Lower lobe of right lung (tissue), 2 donors: Measurements from ENCODE around the gene RRP7A. TPM values are rescaled to one million over a fixed set of nuclear protein-coding genes. Genes with fewer than 3 reads are reported as not detected.
A peak's percentile ranks its signal among the peaks of the same experiment; 100 is the strongest.
"Not testable (repeated sequence)": the region's sequence is repeated elsewhere in the genome, so short reads cannot be mapped to it uniquely, and the experiment has no call there.

Experiments
- ATAC-seq, 2 donors: fragments of 200-7000 bp; cut with Tn5 transposase; one replicate each; pipeline ENCODE4 v1.9.1; 2020 to 2022; ENCODE audit warnings: mild to moderate bottlenecking in 2 of 2, moderate library complexity in 2 of 2
- DNase-seq: peaks from one replicate; pipeline ENCODE4 v3.0.0-alpha.2; 2020
- H3K27ac ChIP-seq: fragments of 200-600 bp; one replicate; pipeline ENCODE4 v1.8.0; 2022
- H3K27me3 ChIP-seq: fragments of 200-600 bp; one replicate; pipeline ENCODE4 v1.8.0; 2022; ENCODE audit warnings: low read depth
- H3K36me3 ChIP-seq: fragments of 200-600 bp; one replicate; pipeline ENCODE4 v1.8.0; 2022; ENCODE audit warnings: mild to moderate bottlenecking
- H3K4me1 ChIP-seq: fragments of 200-600 bp; one replicate; pipeline ENCODE4 v1.8.0; 2022
- H3K4me3 ChIP-seq: fragments of 200-600 bp; one replicate; pipeline ENCODE4 v1.8.0; 2022; ENCODE audit warnings: mild to moderate bottlenecking
- H3K9me3 ChIP-seq: fragments of 200-600 bp; one replicate; pipeline ENCODE4 v1.8.0; 2022
- intact Hi-C: fragments of 100-400 bp; cut with DNase I; formaldehyde crosslinking; loops from one replicate; pipeline ENCODE4 v1.11.0; 2022
- total RNA-seq: library from RNA; stranded (reverse); fragmentation: NEBNext Ultra II Directional; extraction: Animal tissue kit (Norgen Biotek cat#: 25700); gene quantifications from one replicate; pipeline ENCODE4 v1.2.1, GENCODE V29; 2021
- TF ChIP-seq, protein P1 (sequence below): fragments of 200-600 bp; IDR thresholded peaks from one replicate; pipeline ENCODE4 v1.8.0; 2022; ENCODE audit warnings: antibody characterized with exemption, mild to moderate bottlenecking
- donor health status: DM: no; HTN: yes; CAD: no; lungs with severe emphysema.

RRP7A gene
- total RNA-seq, 1 donor from 2014 or later = 34.4 TPM

DNA sequence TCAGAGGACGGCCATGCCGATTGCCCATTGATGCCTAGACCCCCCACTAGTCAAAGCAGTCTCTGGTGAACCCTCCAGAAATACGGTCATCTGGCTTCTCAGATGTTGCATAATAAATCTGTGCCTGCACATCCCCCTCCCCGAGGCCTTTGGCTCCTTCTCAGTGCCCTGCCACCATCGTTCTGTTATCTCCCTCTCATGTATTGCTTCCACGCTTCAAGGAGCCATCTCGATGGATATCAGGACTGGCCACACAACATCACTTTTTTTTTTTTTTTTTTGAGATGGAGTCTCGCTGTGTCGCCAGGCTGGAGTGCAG lies 1.6 kb upstream of the RRP7A start:
- no peak overlapping the region for H3K27ac ChIP-seq

DNA sequence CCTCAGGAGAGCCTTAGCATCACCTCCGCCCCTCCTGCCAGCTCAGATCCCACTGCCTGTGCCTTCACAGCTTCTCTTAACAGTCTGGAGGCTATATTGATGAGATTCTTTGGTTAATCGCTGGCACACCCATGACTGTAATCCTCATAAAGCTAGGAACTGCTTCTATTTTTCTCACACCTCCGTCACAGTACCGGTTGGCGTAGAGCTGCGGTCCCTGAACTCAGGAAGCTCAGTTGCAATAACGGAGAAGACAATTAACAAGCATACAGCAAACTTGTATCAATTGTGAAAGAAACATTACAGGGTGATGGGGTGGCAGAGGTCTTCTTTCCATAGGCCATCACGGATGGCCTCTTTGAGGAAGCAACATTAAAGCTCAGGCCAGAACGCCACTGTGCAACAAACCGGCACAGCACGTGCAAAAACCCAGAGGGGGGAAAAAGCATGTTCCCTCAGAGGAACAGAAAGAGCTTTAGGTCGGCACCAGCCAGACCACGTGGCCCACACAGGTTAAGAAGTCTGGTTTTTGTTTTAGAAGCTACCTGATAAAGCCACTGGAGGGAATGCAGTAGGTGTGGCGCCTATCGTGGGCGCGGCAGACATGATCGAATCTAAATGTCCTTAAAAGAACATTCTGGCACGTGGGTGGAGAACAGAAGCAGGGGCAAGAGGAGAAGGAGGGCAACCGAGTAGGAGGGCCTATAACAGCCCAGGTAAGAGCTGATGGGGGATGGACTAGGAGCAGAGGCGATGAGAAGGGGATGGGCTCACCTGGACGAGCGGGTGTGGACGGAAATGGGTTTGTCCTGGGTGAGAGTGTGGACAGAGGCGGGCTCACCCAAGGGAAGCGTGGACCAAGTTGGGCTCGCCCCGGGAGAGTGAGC lies 715 bp downstream of the RRP7A start:
- peaks cover 12% of the 10 kb centered on the region for H3K4me1 ChIP-seq
- DNase-seq, H3K27me3 ChIP-seq, intact Hi-C loops, H3K9me3 ChIP-seq: not testable (repeated sequence)
- peaks cover 23% of the 10 kb centered on the region for H3K36me3 ChIP-seq
- peak overlapping the region; percentile 84 for H3K4me3 ChIP-seq
- peak overlapping the region; percentile 81 for H3K27ac ChIP-seq
- peak; percentile 6 to 51 for ATAC-seq

More for the DNA sequence above, 1.6 kb upstream of the RRP7A start:
- no peak for DNase-seq
- TF ChIP-seq, protein P1, sequence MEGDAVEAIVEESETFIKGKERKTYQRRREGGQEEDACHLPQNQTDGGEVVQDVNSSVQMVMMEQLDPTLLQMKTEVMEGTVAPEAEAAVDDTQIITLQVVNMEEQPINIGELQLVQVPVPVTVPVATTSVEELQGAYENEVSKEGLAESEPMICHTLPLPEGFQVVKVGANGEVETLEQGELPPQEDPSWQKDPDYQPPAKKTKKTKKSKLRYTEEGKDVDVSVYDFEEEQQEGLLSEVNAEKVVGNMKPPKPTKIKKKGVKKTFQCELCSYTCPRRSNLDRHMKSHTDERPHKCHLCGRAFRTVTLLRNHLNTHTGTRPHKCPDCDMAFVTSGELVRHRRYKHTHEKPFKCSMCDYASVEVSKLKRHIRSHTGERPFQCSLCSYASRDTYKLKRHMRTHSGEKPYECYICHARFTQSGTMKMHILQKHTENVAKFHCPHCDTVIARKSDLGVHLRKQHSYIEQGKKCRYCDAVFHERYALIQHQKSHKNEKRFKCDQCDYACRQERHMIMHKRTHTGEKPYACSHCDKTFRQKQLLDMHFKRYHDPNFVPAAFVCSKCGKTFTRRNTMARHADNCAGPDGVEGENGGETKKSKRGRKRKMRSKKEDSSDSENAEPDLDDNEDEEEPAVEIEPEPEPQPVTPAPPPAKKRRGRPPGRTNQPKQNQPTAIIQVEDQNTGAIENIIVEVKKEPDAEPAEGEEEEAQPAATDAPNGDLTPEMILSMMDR = no peak
- Histone ChIP-seq H3K9me3 (no peaks in the 10 kb centered on the region), H3K4me3 (no peak overlapping the region), H3K36me3 (peaks cover 12% of the 10 kb centered on the region), H3K27me3 (no peaks in the 10 kb centered on the region), H3K4me1 (peaks cover 12% of the 10 kb centered on the region)
- ATAC-seq = no peak
- intact Hi-C loops = no loop called here

DNA sequence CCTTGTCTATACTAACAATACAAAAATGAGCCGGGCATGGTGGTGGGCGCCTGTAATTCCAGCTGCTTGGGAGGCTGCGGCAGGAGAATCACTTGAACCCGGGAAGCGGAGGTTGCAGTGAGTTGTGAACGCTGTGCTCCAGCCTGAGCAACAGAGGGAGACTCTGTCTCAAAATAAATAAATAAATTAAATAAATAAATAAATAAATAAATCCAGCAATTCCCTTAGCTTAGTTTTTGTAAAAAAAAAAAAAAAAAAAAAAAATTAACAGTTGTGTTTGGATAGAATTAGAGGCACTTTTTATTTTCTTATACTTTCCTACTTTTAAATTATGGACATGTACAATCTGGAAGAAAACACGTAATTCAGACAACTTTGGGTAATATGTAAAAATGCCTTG lies 2.5 kb downstream of the RRP7A start:
- ATAC-seq, DNase-seq, H3K9me3 ChIP-seq, H3K4me3 ChIP-seq, intact Hi-C loops, H3K27ac ChIP-seq, H3K27me3 ChIP-seq: not testable (repeated sequence)
- peaks cover 28% of the 10 kb centered on the region for H3K36me3 ChIP-seq
- peaks cover 12% of the 10 kb centered on the region for H3K4me1 ChIP-seq

DNA sequence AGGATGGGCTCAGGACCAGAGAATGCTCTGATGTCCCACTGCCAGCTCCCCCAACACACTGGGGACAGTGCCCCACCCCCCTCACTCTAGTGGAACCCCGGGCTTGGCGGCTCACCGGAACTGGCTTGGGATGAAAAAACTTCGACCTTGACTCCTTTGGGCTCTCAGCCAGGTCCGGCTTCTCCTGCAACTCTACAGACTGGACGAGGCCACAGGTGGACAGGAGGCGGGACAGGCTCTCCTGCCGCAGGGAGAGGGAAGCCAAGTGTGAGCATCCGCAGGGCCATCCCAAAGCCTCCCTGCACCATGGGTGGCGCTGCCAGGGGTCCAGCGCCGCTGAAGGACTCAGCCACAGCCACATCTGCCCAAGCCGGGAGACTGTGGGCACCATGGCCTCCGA lies 3.7 kb downstream of the RRP7A start:
- Histone ChIP-seq H3K4me3 (no peak overlapping the region), H3K9me3 (no peaks in the 10 kb centered on the region), H3K27ac (no peak overlapping the region), H3K27me3 (no peaks in the 10 kb centered on the region), H3K4me1 (peaks cover 12% of the 10 kb centered on the region), H3K36me3 (peaks cover 37% of the 10 kb centered on the region)
- intact Hi-C loops = no loop called here
- TF ChIP-seq, protein P1 = no peak
- no peak for DNase-seq
- no peak for ATAC-seq

DNA sequence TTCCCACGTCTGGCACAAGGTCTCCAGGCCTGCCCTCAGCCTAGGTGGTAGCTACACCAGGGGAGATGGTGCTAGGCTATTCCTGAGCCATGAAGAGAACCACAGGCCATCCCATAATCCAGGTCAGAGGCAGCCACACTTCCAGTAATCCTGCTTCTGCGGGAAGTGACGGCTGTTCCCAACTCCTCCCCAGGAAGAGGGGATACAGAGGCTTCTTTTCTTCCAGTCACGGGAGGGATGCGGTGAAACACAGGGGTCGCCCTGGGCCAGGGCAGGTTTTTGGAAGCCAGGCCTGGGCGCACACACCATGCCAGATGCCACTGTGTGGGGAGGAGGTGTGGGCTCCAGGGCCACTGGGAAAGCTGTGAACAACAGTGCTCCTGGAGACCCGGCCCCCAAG lies 4.3 kb downstream of the RRP7A start:
- H3K4me3 ChIP-seq, H3K9me3 ChIP-seq, ATAC-seq, H3K27ac ChIP-seq, intact Hi-C loops, H3K27me3 ChIP-seq, DNase-seq: not testable (repeated sequence)
- H3K4me1 ChIP-seq = peaks cover 12% of the 10 kb centered on the region
- peaks cover 37% of the 10 kb centered on the region for H3K36me3 ChIP-seq

DNA sequence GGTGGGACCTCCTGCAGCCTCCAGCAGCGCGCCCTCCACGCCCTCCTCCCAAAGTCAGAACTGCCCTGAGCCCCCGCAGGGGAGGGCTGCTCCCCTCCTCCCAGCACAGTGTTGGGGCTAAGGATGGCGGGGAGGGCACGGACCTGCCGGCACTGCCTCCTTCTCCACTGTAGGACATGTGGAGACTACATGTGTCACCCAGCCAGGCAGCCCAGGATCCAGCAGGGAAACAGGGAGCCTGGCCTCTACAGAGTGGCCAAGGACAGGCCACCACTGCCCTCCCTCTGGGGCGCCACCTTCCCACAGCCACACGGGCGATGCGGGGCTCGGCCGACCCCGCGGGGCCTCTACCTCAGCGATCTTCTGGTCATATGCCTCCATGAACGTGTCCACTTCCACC lies 5.3 kb downstream of the RRP7A start:
- H3K27ac ChIP-seq, H3K27me3 ChIP-seq, DNase-seq, ATAC-seq, H3K4me3 ChIP-seq, H3K4me1 ChIP-seq, intact Hi-C loops, H3K9me3 ChIP-seq: not testable (repeated sequence)
- H3K36me3 ChIP-seq = peaks cover 37% of the 10 kb centered on the region

DNA sequence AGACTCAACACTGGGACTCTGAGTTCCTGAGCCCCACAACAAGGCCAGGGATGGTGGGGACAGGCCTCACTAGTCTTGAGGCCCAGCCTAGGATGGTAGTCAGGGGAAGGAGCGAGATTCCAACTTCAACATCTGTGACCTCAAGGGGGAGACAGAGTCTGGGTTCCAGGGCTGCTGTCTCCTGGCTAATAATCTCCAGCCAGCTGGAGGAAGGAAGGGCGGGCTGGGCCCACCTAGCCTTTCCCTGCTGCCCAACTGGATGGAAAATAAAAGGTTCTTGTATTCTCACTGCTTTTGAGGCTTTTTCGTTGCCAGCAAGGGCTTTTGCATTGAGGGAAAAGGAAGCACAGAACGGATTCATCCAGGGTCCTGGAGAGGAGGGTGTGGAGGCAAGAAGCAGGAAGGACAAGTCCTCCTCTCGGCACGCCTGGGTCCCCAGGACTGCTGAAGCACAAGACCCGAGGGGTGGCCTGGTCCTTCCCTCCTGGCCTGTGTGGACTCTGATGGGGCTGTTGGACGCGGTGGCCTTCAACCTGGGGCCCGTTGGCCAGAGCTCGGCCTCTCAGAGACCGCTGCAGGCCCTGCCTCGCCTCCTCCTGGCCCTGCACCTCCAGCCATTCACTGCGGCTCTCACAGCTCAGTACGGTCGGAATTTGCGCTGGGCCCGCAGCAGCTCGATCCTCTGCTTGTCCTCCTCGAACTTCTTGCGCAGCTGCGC lies 7.2 kb downstream of the RRP7A start:
- DNase-seq, H3K4me1 ChIP-seq, H3K27ac ChIP-seq, H3K4me3 ChIP-seq, H3K9me3 ChIP-seq, H3K27me3 ChIP-seq, intact Hi-C loops: not testable (repeated sequence)
- peak in 1 of 2 donors; percentile 6 for ATAC-seq
- H3K36me3 ChIP-seq = peaks cover 37% of the 10 kb centered on the region

DNA sequence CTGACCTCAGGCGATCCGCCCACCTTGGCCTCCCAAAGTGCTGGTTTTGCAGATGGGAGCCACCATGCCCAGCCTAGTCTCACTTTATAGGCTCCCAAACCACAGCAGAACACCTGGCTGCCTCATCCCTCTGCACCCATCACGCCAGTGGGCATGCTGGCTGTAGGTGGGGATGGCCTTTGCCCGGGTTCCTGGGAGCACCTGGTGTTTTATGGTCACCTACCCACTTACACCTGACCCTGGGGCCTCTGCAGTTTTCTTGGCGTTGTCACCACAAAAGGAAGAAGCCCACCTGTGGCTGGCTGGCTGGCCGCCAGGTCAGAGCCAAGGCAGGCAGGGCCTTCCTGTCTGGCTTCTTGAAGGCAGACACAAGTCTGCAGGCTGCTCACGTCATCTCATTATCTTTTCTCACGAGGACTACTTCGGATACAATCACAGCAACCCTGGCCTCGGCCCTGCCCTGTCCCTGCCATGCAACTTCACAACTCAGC lies 8.2 kb downstream of the RRP7A start:
- Histone ChIP-seq H3K4me3 (no peak overlapping the region), H3K4me1 (no peaks in the 10 kb centered on the region), H3K36me3 (peaks cover 28% of the 10 kb centered on the region), H3K27me3 (no peaks in the 10 kb centered on the region), H3K9me3 (no peaks in the 10 kb centered on the region), H3K27ac (no peak overlapping the region)
- TF ChIP-seq, protein P1 = no peak
- intact Hi-C loops = no loop called here
- no peak for ATAC-seq
- DNase-seq = no peak
